CD8-positive, alpha-beta memory T cell (primary cell): Measurements from ENCODE around the gene CYP4F22. TPM values are rescaled to one million over a fixed set of nuclear protein-coding genes. Genes with fewer than 3 reads are reported as not detected.
A peak's percentile ranks its signal among the peaks of the same experiment; 100 is the strongest.
"Not testable (repeated sequence)": the region's sequence is repeated elsewhere in the genome, so short reads cannot be mapped to it uniquely, and the experiment has no call there.

Experiments
- CTCF ChIA-PET: fragments of 350-600 bp; sonication (Branson Sonifier 250); formaldehyde crosslinking; loops from one replicate; lab custom pipeline; 2021; ENCODE audit warnings: antibody characterized with exemption; lab: Charles Lee
- POLR2A ChIA-PET: fragments of 350-600 bp; sonication (Branson Sonifier 250); formaldehyde crosslinking; loops from one replicate; lab custom pipeline; 2021; ENCODE audit warnings: antibody characterized with exemption; lab: Charles Lee
- DNase-seq, 5 donors: peaks; one replicate each; pipeline versions ENCODE4 v3.0.0 to v3.0.0-alpha.2; 2020 to 2022; ENCODE audit warnings: mixed read lengths in 1 of 5
- H3K27ac ChIP-seq: one replicate; pipeline ENCODE4 v1.7.0; 2013; ENCODE audit warnings: low read depth, mild to moderate bottlenecking, low read length, moderate library complexity
- H3K27me3 ChIP-seq: 2 replicates; pipeline ENCODE4 v1.7.0; 2013; ENCODE audit warnings: low read length, mild to moderate bottlenecking; ENCODE audit not compliant: insufficient read depth, poor library complexity, severe bottlenecking
- H3K36me3 ChIP-seq: 2 replicates; pipeline ENCODE4 v1.7.0; 2013; ENCODE audit warnings: mild to moderate bottlenecking, low read length, moderate library complexity; ENCODE audit not compliant: insufficient read depth
- H3K4me1 ChIP-seq: 2 replicates; pipeline ENCODE4 v1.7.0; 2013; ENCODE audit warnings: mild to moderate bottlenecking, low read length, moderate library complexity; ENCODE audit not compliant: insufficient read depth
- H3K4me3 ChIP-seq: 2 replicates; pipeline ENCODE4 v1.7.0; 2013; ENCODE audit warnings: mild to moderate bottlenecking, low read length
- H3K9me3 ChIP-seq: 2 replicates; pipeline ENCODE4 v1.7.0; 2013; ENCODE audit warnings: mild to moderate bottlenecking, low read length
- H3K27ac Mint-ChIP-seq, 8 donors: one replicate each; pipeline ENCODE4 v1.8.0; 2020 to 2021; ENCODE audit warnings: mixed read lengths in 8 of 8, mild to moderate bottlenecking in 6 of 8, inconsistent platforms in 3 of 8, moderate library complexity in 3 of 8
- H3K27me3 Mint-ChIP-seq, 2 donors: one replicate each; pipeline ENCODE4 v1.8.0; 2020 to 2021; ENCODE audit warnings: mixed read lengths in 2 of 2, mild to moderate bottlenecking in 1 of 2, moderate library complexity in 1 of 2
- H3K36me3 Mint-ChIP-seq, 3 donors: one replicate each; pipeline ENCODE4 v1.8.0; 2020 to 2021; ENCODE audit warnings: mixed read lengths in 3 of 3, inconsistent platforms in 1 of 3, mild to moderate bottlenecking in 1 of 3
- H3K4me1 Mint-ChIP-seq, 3 donors: one replicate each; pipeline ENCODE4 v1.8.0; 2020 to 2021; ENCODE audit warnings: mixed read lengths in 3 of 3, inconsistent platforms in 1 of 3, mild to moderate bottlenecking in 1 of 3
- H3K4me3 Mint-ChIP-seq, 7 donors: one replicate each; pipeline ENCODE4 v1.8.0; 2020 to 2021; ENCODE audit warnings: mixed read lengths in 7 of 7, mild to moderate bottlenecking in 6 of 7, moderate library complexity in 4 of 7, inconsistent platforms in 2 of 7
- H3K9me3 Mint-ChIP-seq, 5 donors: one replicate each; pipeline ENCODE4 v1.8.0; 2020 to 2022; ENCODE audit warnings: mixed read lengths in 5 of 5, mild to moderate bottlenecking in 3 of 5, moderate library complexity in 2 of 5, inconsistent platforms in 1 of 5
- polyA plus RNA-seq: library from polyadenylated mRNA; unstranded; fragments of 300-500 nt; fragmentation: Illumina TruSeq; gene quantifications from one replicate; pipeline ENCODE4 v1.2.3, GENCODE V29; 2021
- total RNA-seq, 2 experiments: library from RNA; stranded (reverse); gene quantifications; one replicate each; pipeline ENCODE4 v1.2.3, GENCODE V29; 2021

The CYP4F22 gene
- total and polyA plus RNA-seq, 3 experiments from 2014 or later, result 0.71 to 5.1 (median 0.79) TPM

- no peaks in the 10 kb centered on the region for H3K4me1 ChIP-seq
- H3K4me3 Mint-ChIP-seq, result peak overlapping the region in 3 of 7 donors; percentile 52 to 66 (median 54)
- POLR2A ChIA-PET, result no interaction called here
- no peak overlapping the region for H3K27ac ChIP-seq
- no peaks in the 10 kb centered on the region for H3K36me3 Mint-ChIP-seq
- H3K27me3 Mint-ChIP-seq, result peaks cover 17 to 46% of the 10 kb centered on the region in 2 donors
- no peak overlapping the region for H3K4me3 ChIP-seq
- H3K27ac Mint-ChIP-seq, result no peak overlapping the region
- no peaks in the 10 kb centered on the region for H3K36me3 ChIP-seq
- CTCF ChIA-PET, result interaction anchor here (1.8 kb wide), 1 partner anchor 165 kb away, joined by 3 read pairs; no protein-coding TSS in a partner anchor
- H3K4me1 Mint-ChIP-seq, result peaks cover 0 to 8% (median 7%) of the 10 kb centered on the region in 3 donors
- H3K27me3 ChIP-seq, result peaks cover 12% of the 10 kb centered on the region
- H3K9me3 Mint-ChIP-seq, result no peaks in the 10 kb centered on the region
- peak; percentile 58 to 85 (median 74) for DNase-seq
- H3K9me3 ChIP-seq, result no peaks in the 10 kb centered on the region
These were observed 76.3 kb downstream of the CYP4F22 start for GRCh38 chr19:15584541-15585115.

- peaks cover 12% of the 10 kb centered on the region for H3K27me3 ChIP-seq
- DNase-seq, result no peak
- no peak overlapping the region for H3K4me3 Mint-ChIP-seq
- no peak overlapping the region for H3K27ac Mint-ChIP-seq
- POLR2A ChIA-PET, result no interaction called here
- no peak overlapping the region for H3K27ac ChIP-seq
- peaks cover 0 to 5% (median 2%) of the 10 kb centered on the region in 5 donors for H3K9me3 Mint-ChIP-seq
- H3K4me1 Mint-ChIP-seq, result peaks cover 0 to 8% (median 7%) of the 10 kb centered on the region in 3 donors
- CTCF ChIA-PET, result interaction anchor here (1.7 kb wide), 1 partner anchor 9 kb away, joined by 4 read pairs; no protein-coding TSS in a partner anchor
- H3K36me3 Mint-ChIP-seq, result no peaks in the 10 kb centered on the region
- H3K36me3 ChIP-seq, result no peaks in the 10 kb centered on the region
- H3K4me1 ChIP-seq, result no peaks in the 10 kb centered on the region
- peaks cover 32 to 61% of the 10 kb centered on the region in 2 donors for H3K27me3 Mint-ChIP-seq
- no peak overlapping the region for H3K4me3 ChIP-seq
- H3K9me3 ChIP-seq, result no peaks in the 10 kb centered on the region
These were observed 79.3 kb downstream of the CYP4F22 start for GRCh38 chr19:15587663-15588062.

DNA sequence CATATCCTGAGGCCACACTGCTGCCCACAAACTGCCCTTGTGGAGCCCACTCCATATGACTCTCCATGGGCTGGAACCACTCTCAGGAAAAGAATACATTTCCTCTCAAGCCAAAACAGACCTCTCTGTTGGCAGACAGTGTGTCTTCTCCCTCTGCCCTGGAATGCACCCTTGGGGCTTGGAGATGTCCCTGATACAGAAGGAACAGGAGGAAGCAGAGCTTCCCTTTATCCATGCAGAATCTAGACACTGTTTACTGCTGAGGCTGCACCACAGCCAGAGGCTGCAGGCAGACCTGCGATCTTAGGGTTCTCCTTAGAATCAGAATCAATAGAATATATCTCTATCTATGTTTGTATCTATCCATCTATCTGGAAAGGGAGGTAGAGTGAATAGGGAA is 79.9 kb downstream of the CYP4F22 start:
- Mint-ChIP-seq H3K36me3 (no peaks in the 10 kb centered on the region), H3K9me3 (peaks cover 0 to 5% (median 2%) of the 10 kb centered on the region in 5 donors), H3K27me3 (peaks cover 35 to 62% of the 10 kb centered on the region in 2 donors), H3K4me3 (no peak overlapping the region), H3K4me1 (peaks cover 0 to 8% (median 7%) of the 10 kb centered on the region in 3 donors), H3K27ac (no peak overlapping the region)
- no peaks in the 10 kb centered on the region for H3K9me3 ChIP-seq
- H3K27ac ChIP-seq, result no peak overlapping the region
- no peak overlapping the region for H3K4me3 ChIP-seq
- no peak for DNase-seq
- H3K4me1 ChIP-seq, result no peaks in the 10 kb centered on the region
- CTCF ChIA-PET, result interaction anchor here (1.7 kb wide), 1 partner anchor 10 kb away, joined by 4 read pairs; no protein-coding TSS in a partner anchor
- POLR2A ChIA-PET, result no interaction called here
- H3K36me3 ChIP-seq, result no peaks in the 10 kb centered on the region
- peaks cover 11% of the 10 kb centered on the region for H3K27me3 ChIP-seq

GRCh38 chr19:15589760-15590451 is 81.6 kb downstream of the CYP4F22 start:
- Histone ChIP-seq H3K9me3 (no peaks in the 10 kb centered on the region), H3K4me3 (no peak overlapping the region), H3K27ac (no peak overlapping the region), H3K36me3 (no peaks in the 10 kb centered on the region), H3K27me3 (no peaks in the 10 kb centered on the region), H3K4me1 (no peaks in the 10 kb centered on the region)
- H3K4me1 Mint-ChIP-seq, result peaks cover 0 to 3% (median 1%) of the 10 kb centered on the region in 3 donors
- ChIA-PET CTCF (no interaction called here), POLR2A (no interaction called here)
- peaks cover 0 to 5% (median 2%) of the 10 kb centered on the region in 5 donors for H3K9me3 Mint-ChIP-seq
- H3K4me3 Mint-ChIP-seq, result no peak overlapping the region
- no peaks in the 10 kb centered on the region for H3K36me3 Mint-ChIP-seq
- peaks cover 43 to 68% of the 10 kb centered on the region in 2 donors for H3K27me3 Mint-ChIP-seq
- no peak for DNase-seq
- no peak overlapping the region for H3K27ac Mint-ChIP-seq

- CTCF ChIA-PET, result no interaction called here
- no peak overlapping the region for H3K4me3 Mint-ChIP-seq
- peaks cover 3 to 16% (median 11%) of the 10 kb centered on the region in 5 donors for H3K9me3 Mint-ChIP-seq
- peak overlapping the region in 1 of 8 donors; percentile 38 for H3K27ac Mint-ChIP-seq
- H3K36me3 Mint-ChIP-seq, result peaks cover 0 to 3% (median 0%) of the 10 kb centered on the region in 3 donors
- H3K4me1 ChIP-seq, result no peaks in the 10 kb centered on the region
- H3K36me3 ChIP-seq, result no peaks in the 10 kb centered on the region
- H3K9me3 ChIP-seq, result no peaks in the 10 kb centered on the region
- DNase-seq, result no peak
- H3K27me3 ChIP-seq, result no peaks in the 10 kb centered on the region
- POLR2A ChIA-PET, result no interaction called here
- no peak overlapping the region for H3K4me3 ChIP-seq
- H3K27ac ChIP-seq, result no peak overlapping the region
- H3K4me1 Mint-ChIP-seq, result no peaks in the 10 kb centered on the region
- H3K27me3 Mint-ChIP-seq, result peaks cover 50 to 73% of the 10 kb centered on the region in 2 donors
These were observed 83.5 kb downstream of the CYP4F22 start for GRCh38 chr19:15591796-15592195.

DNA sequence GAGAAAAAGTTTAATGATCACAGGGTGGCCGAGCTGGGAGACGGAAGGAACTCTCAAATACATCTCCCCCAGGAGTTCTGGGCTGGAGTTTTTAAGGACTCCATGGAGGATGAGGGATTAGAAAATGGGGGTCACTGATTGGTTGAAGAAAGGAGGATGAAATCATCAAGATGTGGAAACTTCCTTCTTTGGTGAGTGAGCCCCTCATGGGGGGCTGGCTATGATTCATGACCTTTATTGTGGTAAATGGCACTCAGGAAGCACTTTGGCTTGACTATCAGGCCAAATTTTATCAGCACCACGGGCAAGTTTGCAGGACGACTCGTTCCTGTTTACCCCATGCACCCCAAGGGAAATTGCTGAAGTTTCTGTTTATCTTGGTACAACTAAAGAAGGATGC is 84.2 kb downstream of the CYP4F22 start:
- not testable (repeated sequence) for H3K27ac Mint-ChIP-seq, H3K9me3 ChIP-seq, H3K4me3 Mint-ChIP-seq

DNA sequence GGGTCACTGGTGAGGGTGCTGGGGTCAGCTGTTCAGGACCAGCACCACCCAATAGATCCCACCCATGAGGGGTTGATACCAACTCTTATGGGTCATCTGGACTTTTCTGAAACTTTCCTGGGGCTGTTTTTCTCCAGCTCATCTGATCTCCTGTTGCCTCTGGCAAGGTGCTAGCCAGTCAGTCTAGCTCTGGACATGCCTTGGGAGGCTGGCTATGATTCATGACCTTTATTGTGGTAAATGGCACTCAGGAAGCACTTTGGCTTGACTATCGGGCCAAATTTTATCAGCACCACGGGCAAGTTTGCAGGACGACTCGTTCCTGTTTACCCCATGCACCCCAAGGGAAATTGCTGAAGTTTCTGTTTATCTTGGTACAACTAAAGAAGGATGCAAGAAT is 85.4 kb downstream of the CYP4F22 start:
- H3K9me3 ChIP-seq, DNase-seq, H3K27ac Mint-ChIP-seq, H3K36me3 ChIP-seq, H3K27ac ChIP-seq, POLR2A ChIA-PET, H3K4me1 ChIP-seq, H3K27me3 ChIP-seq, H3K4me3 Mint-ChIP-seq, CTCF ChIA-PET, H3K4me1 Mint-ChIP-seq, H3K36me3 Mint-ChIP-seq, H3K4me3 ChIP-seq: not testable (repeated sequence)
- Mint-ChIP-seq H3K9me3 (peaks cover 4 to 23% (median 19%) of the 10 kb centered on the region in 5 donors), H3K27me3 (peaks cover 53 to 63% of the 10 kb centered on the region in 2 donors)

More for the DNA sequence above, 84.2 kb downstream of the CYP4F22 start:
- peaks cover 53 to 75% of the 10 kb centered on the region in 2 donors for H3K27me3 Mint-ChIP-seq
- CTCF ChIA-PET, H3K36me3 ChIP-seq, DNase-seq, H3K36me3 Mint-ChIP-seq, H3K27ac ChIP-seq, H3K27me3 ChIP-seq, H3K4me3 ChIP-seq, H3K4me1 ChIP-seq, POLR2A ChIA-PET, H3K4me1 Mint-ChIP-seq: not testable (repeated sequence)
- peaks cover 4 to 22% (median 16%) of the 10 kb centered on the region in 5 donors for H3K9me3 Mint-ChIP-seq

- Mint-ChIP-seq H3K4me1 (no peaks in the 10 kb centered on the region), H3K9me3 (peaks cover 4 to 23% (median 19%) of the 10 kb centered on the region in 5 donors), H3K36me3 (peaks cover 0 to 4% (median 0%) of the 10 kb centered on the region in 3 donors), H3K4me3 (no peak overlapping the region), H3K27me3 (peaks cover 46 to 58% of the 10 kb centered on the region in 2 donors), H3K27ac (no peak overlapping the region)
- H3K27ac ChIP-seq, result no peak overlapping the region
- POLR2A ChIA-PET, result no interaction called here
- H3K9me3 ChIP-seq, result no peaks in the 10 kb centered on the region
- CTCF ChIA-PET, result no interaction called here
- no peak overlapping the region for H3K4me3 ChIP-seq
- H3K4me1 ChIP-seq, result no peaks in the 10 kb centered on the region
- H3K27me3 ChIP-seq, result no peaks in the 10 kb centered on the region
- no peaks in the 10 kb centered on the region for H3K36me3 ChIP-seq
- no peak for DNase-seq
These were observed 86.7 kb downstream of the CYP4F22 start for GRCh38 chr19:15595069-15595468.
